Stimulated activated naive CD4-positive, alpha-beta T cell (primary cell): Measurements from ENCODE around the gene GOLGA5.

Source experiments
- DNase-seq, 6 experiments: peaks; one replicate each; lab custom pipeline; 2025; lab: John Stamatoyannopoulos, UW

Gene GOLGA5

GRCh38 chr14:92880351-92880750, 86.2 kb downstream of the GOLGA5 start:
- no peak for DNase-seq

DNA sequence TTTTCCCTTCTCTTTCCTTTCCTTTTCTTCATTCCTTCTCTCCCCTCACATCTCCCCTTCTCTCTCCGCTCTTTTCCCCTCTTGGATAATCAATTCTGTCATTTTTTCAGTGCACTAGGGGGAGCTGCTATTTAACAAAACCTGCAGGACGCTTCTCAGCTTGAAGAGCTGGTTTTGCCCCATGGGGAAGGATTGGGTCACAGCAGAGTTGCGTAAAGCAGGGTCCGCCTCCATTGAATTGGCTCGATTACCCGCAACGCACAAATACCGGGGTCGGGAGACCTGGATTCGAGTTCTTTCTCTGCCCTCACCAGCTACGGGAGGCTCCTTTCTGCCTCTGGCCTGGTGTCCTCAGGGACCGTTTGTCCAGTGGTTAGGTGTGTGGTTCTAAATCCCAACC, 86.7 kb downstream of the GOLGA5 start:
- DNase-seq: no peak

GRCh38 chr14:92883066-92883465, 89.0 kb downstream of the GOLGA5 start:
- DNase-seq: no peak

- DNase-seq: no peak
Measured at GRCh38 chr14:92884410-92884809, 90.3 kb downstream of the GOLGA5 start.

DNA sequence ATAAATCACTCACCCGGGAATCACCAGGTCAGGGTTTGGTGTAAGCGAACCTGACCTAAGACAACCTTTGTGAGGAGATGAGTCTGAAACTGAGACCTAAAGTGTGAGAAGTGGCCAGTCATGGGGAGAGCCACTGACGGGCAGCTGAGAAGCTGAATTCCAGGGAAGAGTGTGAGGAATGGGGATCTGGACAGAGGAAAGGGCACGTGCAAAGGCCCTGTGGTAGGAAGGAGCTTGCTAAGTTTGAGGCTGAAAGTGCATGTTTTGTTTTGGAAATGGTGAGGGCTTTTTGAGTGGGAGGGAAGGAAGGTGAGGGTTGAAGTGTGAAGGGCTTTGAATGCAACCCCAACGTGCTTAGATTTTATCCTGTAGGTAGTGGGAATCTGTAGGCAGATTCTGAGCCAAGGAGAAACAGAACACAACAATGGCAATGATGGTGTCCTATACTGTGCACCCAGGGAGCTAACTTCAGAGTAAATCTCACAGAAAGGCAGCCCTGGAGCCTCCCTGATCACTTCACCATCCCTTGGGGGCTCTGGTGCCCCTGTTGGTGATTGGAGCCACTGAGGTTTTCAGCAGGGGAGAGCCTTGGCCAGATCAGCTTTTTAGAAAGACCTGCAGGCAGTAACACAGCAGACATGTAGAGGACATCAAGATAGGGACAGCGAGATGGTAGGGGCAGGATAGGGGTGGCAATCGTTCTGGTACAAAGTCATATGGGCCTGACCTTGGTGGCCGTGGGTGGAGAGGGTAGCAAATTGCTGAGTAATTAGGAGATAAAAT, 91.4 kb downstream of the GOLGA5 start:
- no peak for DNase-seq

- no peak for DNase-seq
Measured at GRCh38 chr14:92886337-92886736, 92.2 kb downstream of the GOLGA5 start.

DNA sequence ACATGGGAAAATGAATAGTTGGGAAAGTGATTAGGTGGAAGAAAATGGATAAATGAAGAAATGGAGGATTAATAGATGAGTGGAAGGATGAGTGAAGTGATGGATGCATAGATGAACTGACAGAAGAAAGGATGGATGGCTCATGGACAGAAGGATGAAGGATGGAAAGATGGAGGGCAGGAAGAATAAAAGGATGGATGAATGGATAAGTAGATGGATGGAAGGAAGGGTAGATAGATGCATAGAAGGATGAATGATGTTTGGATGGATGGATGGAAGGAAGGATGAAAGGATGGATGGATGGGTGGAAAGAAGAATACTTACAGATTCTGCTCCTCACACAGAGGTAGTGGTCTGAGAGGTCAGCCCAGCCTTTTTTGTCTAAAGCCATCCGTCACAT, 93.1 kb downstream of the GOLGA5 start:
- no peak for DNase-seq

DNA sequence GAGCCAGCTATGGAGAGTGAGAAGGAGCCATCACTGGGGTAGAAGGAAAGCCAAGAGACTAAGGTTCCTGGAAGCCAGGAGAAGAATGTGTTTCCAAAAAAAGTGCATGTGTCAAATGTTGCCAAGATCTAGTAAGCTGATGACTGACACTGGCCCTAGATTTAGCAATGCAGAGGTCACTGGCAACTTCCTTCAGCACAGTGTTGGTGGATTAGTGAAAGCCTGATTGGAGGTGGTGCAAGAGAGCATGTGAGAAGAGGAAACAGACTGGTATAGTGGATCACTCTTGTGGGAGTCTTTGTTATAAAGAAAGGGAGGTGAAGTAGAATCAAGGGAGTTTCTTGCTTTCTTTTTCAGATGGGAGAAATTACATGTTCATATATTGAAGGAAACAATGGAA, 94.8 kb downstream of the GOLGA5 start:
- DNase-seq: no peak
